CD14-positive monocyte (primary cell): ENCODE results near the gene MYB. TPM values are rescaled to one million over a fixed set of nuclear protein-coding genes. Genes with fewer than 3 reads are reported as not detected.

ENCODE experiments used
- DNase-seq, 3 donors: peaks; one replicate each; pipeline ENCODE4 v3.0.0-alpha.2; 2011 to 2022
- H2AFZ ChIP-seq: 2 replicates; pipeline ENCODE4 v1.6.0; 2012; ENCODE audit warnings: mild to moderate bottlenecking, low read depth, low read length, inconsistent platforms; ENCODE audit not compliant: insufficient read depth, poor library complexity, severe bottlenecking
- H3K27ac ChIP-seq, 2 donors: 1 replicate in 1 of 2; 2 replicates in 1 of 2; pipeline ENCODE4 v1.5.1; 2012 to 2013; ENCODE audit warnings: low read length in 2 of 2, control low read depth in 1 of 2, inconsistent platforms in 1 of 2, low read depth in 1 of 2, mild to moderate bottlenecking in 1 of 2
- H3K27me3 ChIP-seq, 2 donors: one replicate each; pipeline versions ENCODE4 v1.6.0 to v1.6.1; 2011 to 2013; ENCODE audit warnings: low read length in 2 of 2; ENCODE audit not compliant: control insufficient read depth in 2 of 2, insufficient read depth in 2 of 2
- H3K36me3 ChIP-seq, 2 donors: replicated peaks in 1 of 2; 1 replicate in 1 of 2; 2 replicates in 1 of 2; pipeline versions ENCODE4 v1.5.1 to v1.6.1; 2012 to 2013; ENCODE audit warnings: low read length in 2 of 2, control low read depth in 1 of 2, inconsistent platforms in 1 of 2, mild to moderate bottlenecking in 1 of 2; ENCODE audit not compliant: insufficient read depth in 2 of 2, control insufficient read depth in 1 of 2
- H3K4me1 ChIP-seq, 2 donors: 1 replicate in 1 of 2; 2 replicates in 1 of 2; pipeline versions ENCODE4 v1.5.1 to v1.6.1; 2012 to 2013; ENCODE audit warnings: low read length in 2 of 2, control low read depth in 1 of 2, inconsistent platforms in 1 of 2, mild to moderate bottlenecking in 1 of 2, moderate library complexity in 1 of 2; ENCODE audit not compliant: insufficient read depth in 2 of 2, control insufficient read depth in 1 of 2
- H3K4me2 ChIP-seq: replicated peaks from 2 replicates; pipeline ENCODE3; 2012; ENCODE audit warnings: low read length, moderate library complexity, mild to moderate bottlenecking; ENCODE audit not compliant: poor library complexity, severe bottlenecking; ENCODE audit errors: extremely low read depth
- H3K4me3 ChIP-seq, 3 experiments: fragments of 200-600 bp in 1 of 3; sonication (generic) in 1 of 3; replicated peaks in 1 of 3; 1 replicate in 2 of 3; 2 replicates in 1 of 3; pipeline ENCODE4 v1.5.1; 2011 to 2013; ENCODE audit warnings: low read length in 3 of 3, mild to moderate bottlenecking in 3 of 3, control low read depth in 2 of 3, low read depth in 2 of 3, inconsistent platforms in 1 of 3, moderate library complexity in 1 of 3
- H3K79me2 ChIP-seq: 2 replicates; pipeline ENCODE4 v1.6.0; 2012; ENCODE audit warnings: mild to moderate bottlenecking, control low read depth, inconsistent platforms, low read length, moderate library complexity; ENCODE audit not compliant: insufficient read depth
- H3K9ac ChIP-seq: 2 replicates; pipeline ENCODE4 v1.6.0; 2017; ENCODE audit warnings: low read length, mild to moderate bottlenecking; ENCODE audit not compliant: insufficient read depth, poor library complexity, severe bottlenecking
- H3K9me3 ChIP-seq, 2 donors: replicated peaks in 1 of 2; 1 replicate in 1 of 2; 2 replicates in 1 of 2; pipeline versions ENCODE4 v1.5.1 to v1.6.1; 2012 to 2013; ENCODE audit warnings: low read length in 2 of 2, control low read depth in 1 of 2; ENCODE audit not compliant: control insufficient read depth in 1 of 2, insufficient read depth in 1 of 2
- H4K20me1 ChIP-seq: 2 replicates; pipeline ENCODE4 v1.6.0; 2012; ENCODE audit warnings: mild to moderate bottlenecking, low read length, control low read depth, moderate library complexity; ENCODE audit not compliant: insufficient read depth
- H3K27ac Mint-ChIP-seq, 7 donors: one replicate each; pipeline ENCODE4 v1.8.0; 2020; ENCODE audit warnings: mild to moderate bottlenecking in 7 of 7, mixed read lengths in 7 of 7, moderate library complexity in 6 of 7, inconsistent platforms in 2 of 7
- H3K27me3 Mint-ChIP-seq, 3 donors: one replicate each; pipeline ENCODE4 v1.8.0; 2021 to 2022; ENCODE audit warnings: low read depth in 3 of 3, mild to moderate bottlenecking in 3 of 3, mixed read lengths in 3 of 3, moderate library complexity in 3 of 3, inconsistent platforms in 1 of 3
- H3K36me3 Mint-ChIP-seq, 2 donors: one replicate each; pipeline ENCODE4 v1.8.0; 2020; ENCODE audit warnings: mixed read lengths in 2 of 2, inconsistent platforms in 1 of 2, mild to moderate bottlenecking in 1 of 2
- H3K4me1 Mint-ChIP-seq: one replicate; pipeline ENCODE4 v1.8.0; 2020; ENCODE audit warnings: mild to moderate bottlenecking, mixed read lengths
- H3K4me3 Mint-ChIP-seq, 2 donors: one replicate each; pipeline ENCODE4 v1.8.0; 2020; ENCODE audit warnings: mild to moderate bottlenecking in 2 of 2, mixed read lengths in 2 of 2, moderate library complexity in 1 of 2
- H3K9me3 Mint-ChIP-seq, 7 donors: one replicate each; pipeline ENCODE4 v1.8.0; 2020 to 2022; ENCODE audit warnings: mixed read lengths in 7 of 7, mild to moderate bottlenecking in 6 of 7, moderate library complexity in 6 of 7, inconsistent platforms in 2 of 7
- CTCF ChIP-seq: fragments of 200-600 bp; IDR thresholded peaks from one replicate; pipeline ENCODE4 v1.8.0; 2022; ENCODE audit warnings: antibody characterized with exemption, mild to moderate bottlenecking
- WGBS: methylation state at CpG from one replicate; pipeline ENCODE4 v1.1.5; 2013; ENCODE audit warnings: missing lambda C conversion rate; ENCODE audit not compliant: insufficient coverage; 5-methylcytosine and 5-hydroxymethylcytosine counted together
- intact Hi-C, 2 donors: fragments of 100-400 bp; cut with micrococcal nuclease; formaldehyde crosslinking; loops; one replicate each; pipeline versions ENCODE4 v1.15.0 to v1.15.1; 2023
- polyA plus RNA-seq, 3 donors: library from polyadenylated mRNA; depleted of rRNA in 1 of 3; unstranded in 2 of 3; stranded (reverse) in 1 of 3; fragments of 300-500 nt in 2 of 3; fragments of >200 nt in 1 of 3; fragmentation: Illumina TruSeq in 2 of 3; gene quantifications; 1 replicate in 2 of 3; 2 replicates in 1 of 3; pipeline ENCODE4 v1.2.3, GENCODE V29; 2012 to 2021
- small RNA-seq: library from RNA; depleted of rRNA; stranded (forward); fragments of <200 nt; gene quantifications from one replicate; pipeline ENCODE3, GENCODE V24; 2012; ENCODE audit warnings: low read depth; ENCODE audit not compliant: insufficient read length

The MYB gene
- polyA plus RNA-seq, 3 donors, result 1.5 to 2.2 (median 1.7) TPM

- no peak for TF ChIP-seq CTCF
- Histone ChIP-seq H3K9ac (no peak overlapping the region), H3K4me2 (no peak overlapping the region), H3K9me3 (no peaks in the 10 kb centered on the region), H3K27me3 (no peaks in the 10 kb centered on the region), H3K4me3 (no peak overlapping the region), H3K27ac (no peak overlapping the region), H3K36me3 (no peaks in the 10 kb centered on the region), H3K79me2 (no peaks in the 10 kb centered on the region), H4K20me1 (no peaks in the 10 kb centered on the region), H2AFZ (no peak overlapping the region), H3K4me1 (peaks cover 7 to 10% of the 10 kb centered on the region in 2 donors)
- H3K27me3 Mint-ChIP-seq, result peaks cover 0 to 2% (median 1%) of the 10 kb centered on the region in 3 donors
- DNase-seq, result no peak
- H3K4me3 Mint-ChIP-seq, result no peak overlapping the region
- peaks cover 16% of the 10 kb centered on the region for H3K4me1 Mint-ChIP-seq
- WGBS, result no CpG with 5 or more reads among the region's 3 CpGs
- intact Hi-C loops, result no loop called here
- H3K9me3 Mint-ChIP-seq, result no peaks in the 10 kb centered on the region
- no peaks in the 10 kb centered on the region for H3K36me3 Mint-ChIP-seq
- no peak overlapping the region for H3K27ac Mint-ChIP-seq
These were observed 87.2 kb downstream of the MYB start for GRCh38 chr6:135268263-135268662.

DNA sequence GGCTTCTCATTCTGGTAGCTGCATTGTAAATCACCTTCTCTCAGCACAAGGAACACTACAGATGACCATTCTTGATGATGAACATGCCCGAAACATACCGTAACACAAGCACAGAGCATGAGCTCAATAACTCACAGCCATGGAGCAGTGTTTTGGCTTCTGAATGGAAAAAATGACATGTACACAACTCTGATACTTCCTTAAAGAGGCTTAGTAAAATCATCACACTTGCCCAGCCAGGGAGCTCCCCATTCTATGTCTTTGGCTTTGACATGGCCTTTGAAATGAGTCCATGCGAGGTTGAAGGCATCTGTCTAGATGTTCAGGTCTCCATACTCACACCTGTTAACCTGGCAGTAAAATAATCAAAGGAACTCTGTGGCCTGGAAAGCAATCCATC is 87.6 kb downstream of the MYB start:
- no peaks in the 10 kb centered on the region for H3K36me3 Mint-ChIP-seq
- Histone ChIP-seq H3K79me2 (no peaks in the 10 kb centered on the region), H3K27ac (no peak overlapping the region), H4K20me1 (no peaks in the 10 kb centered on the region), H3K9ac (no peak overlapping the region), H3K4me1 (peaks cover 7 to 10% of the 10 kb centered on the region in 2 donors), H3K9me3 (no peaks in the 10 kb centered on the region), H3K4me3 (no peak overlapping the region), H3K27me3 (no peaks in the 10 kb centered on the region), H2AFZ (no peak overlapping the region), H3K4me2 (no peak overlapping the region), H3K36me3 (no peaks in the 10 kb centered on the region)
- no peak for DNase-seq
- H3K4me1 Mint-ChIP-seq, result peaks cover 16% of the 10 kb centered on the region
- H3K9me3 Mint-ChIP-seq, result no peaks in the 10 kb centered on the region
- H3K4me3 Mint-ChIP-seq, result no peak overlapping the region
- no peak overlapping the region for H3K27ac Mint-ChIP-seq
- 100% methylated on average over 2 of the region's 3 CpGs for WGBS
- TF ChIP-seq CTCF, result no peak
- H3K27me3 Mint-ChIP-seq, result peaks cover 0 to 2% (median 1%) of the 10 kb centered on the region in 3 donors
- intact Hi-C loops, result no loop called here

Small RNA genes within 50 kb of the gene (small RNA-seq; reads per million reads assigned to genes)
- gene MIR548A2, result not detected

Other genes starting within 250 kb of the MYB start
- under 1 TPM in 1 of 3 donors, not detected in 2; 0.77 TPM for gene ALDH8A1, start 231.2 kb upstream of the MYB start, polyA plus RNA-seq
- 10 to 100 TPM; 16.0 to 48.9 (median 36.3) TPM for gene HBS1L, start 126.5 kb upstream of the MYB start, polyA plus RNA-seq